ENCODE data around the gene GPR31. TPM values are rescaled to one million over a fixed set of nuclear protein-coding genes. Genes with fewer than 3 reads are reported as not detected.

The GPR31 gene
- total RNA-seq, 1 experiment from 2014 or later = not detected

DNA sequence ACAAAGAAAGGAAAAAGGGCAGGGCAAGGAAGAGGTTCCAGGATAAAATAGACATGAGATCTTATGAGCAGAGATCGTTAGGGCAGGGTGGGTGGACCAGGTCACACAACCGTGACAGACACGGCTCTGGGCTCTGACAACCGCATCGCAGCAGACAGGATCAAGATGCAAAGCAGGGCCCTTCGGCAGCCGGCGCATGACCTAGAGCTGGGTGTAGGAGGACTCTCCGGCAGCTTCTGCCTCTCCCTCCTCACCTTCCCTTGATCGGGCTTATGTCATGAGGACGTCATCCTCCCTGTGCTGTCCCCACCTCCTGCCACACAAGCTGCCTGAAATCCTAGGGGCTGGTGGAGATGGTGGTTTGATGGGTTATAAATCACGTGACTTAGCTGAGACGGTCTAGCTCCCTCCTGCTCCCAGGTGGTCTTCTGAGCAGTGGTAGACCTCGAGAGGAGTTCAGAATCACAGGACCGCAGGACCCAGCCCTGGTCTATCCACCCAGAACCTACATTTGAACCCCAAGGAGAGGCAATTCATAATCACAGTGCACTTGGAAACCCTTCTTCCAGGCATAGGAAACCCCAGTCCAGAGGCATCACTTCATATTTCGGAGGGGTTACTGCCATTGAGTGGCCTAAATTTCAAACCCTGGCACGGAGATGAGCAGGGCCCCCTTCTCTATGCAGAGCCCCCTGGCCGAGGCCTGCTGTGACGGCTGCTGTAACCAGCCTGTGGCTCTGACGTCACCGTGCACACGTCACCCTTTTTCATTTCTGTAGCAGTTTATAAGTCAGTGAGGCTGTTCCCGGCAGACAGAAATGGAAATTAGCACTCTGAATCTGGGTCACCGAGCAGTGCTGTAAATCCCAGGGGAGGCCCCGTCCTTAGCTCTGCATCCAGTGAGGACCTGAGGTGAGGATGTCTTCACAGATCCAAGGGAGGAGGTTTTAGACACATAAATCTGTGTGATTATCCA lies 43.6 kb downstream of the GPR31 start (continued):
- TF ChIP-seq IRF1 (CRISPR knock-in tag; IDR thresholded peaks at IDR 0.05) (no peak), ZNF423 (CRISPR knock-in tag; IDR thresholded peaks at IDR 0.05) (no peak), ZBTB21 (CRISPR knock-in tag; IDR thresholded peaks at IDR 0.05; ENCODE audit: borderline replicate concordance) (no peak), FOXP4 (CRISPR knock-in tag; IDR thresholded peaks at IDR 0.05) (no peak), ZNF396 (CRISPR knock-in tag; IDR thresholded peaks at IDR 0.05; ENCODE audit: borderline replicate concordance) (no peak), ZNF281 (CRISPR knock-in tag; IDR thresholded peaks at IDR 0.05) (no peak), ZNF263 (CRISPR knock-in tag; IDR thresholded peaks at IDR 0.05; ENCODE audit: low read depth) (no peak), ZNF671 (CRISPR knock-in tag; IDR thresholded peaks at IDR 0.05) (no peak), ELF4 (CRISPR knock-in tag; IDR thresholded peaks at IDR 0.05; ENCODE audit: low read depth) (no peak)
- TF ChIP-seq, protein P1, sequence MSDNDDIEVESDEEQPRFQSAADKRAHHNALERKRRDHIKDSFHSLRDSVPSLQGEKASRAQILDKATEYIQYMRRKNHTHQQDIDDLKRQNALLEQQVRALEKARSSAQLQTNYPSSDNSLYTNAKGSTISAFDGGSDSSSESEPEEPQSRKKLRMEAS (CRISPR knock-in tag; IDR thresholded peaks at IDR 0.05) = no peak
- TF ChIP-seq, protein P2, sequence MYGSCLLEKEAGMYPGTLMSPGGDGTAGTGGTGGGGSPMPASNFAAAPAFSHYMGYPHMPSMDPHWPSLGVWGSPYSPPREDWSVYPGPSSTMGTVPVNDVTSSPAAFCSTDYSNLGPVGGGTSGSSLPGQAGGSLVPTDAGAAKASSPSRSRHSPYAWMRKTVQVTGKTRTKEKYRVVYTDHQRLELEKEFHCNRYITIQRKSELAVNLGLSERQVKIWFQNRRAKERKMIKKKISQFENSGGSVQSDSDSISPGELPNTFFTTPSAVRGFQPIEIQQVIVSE (CRISPR knock-in tag; IDR thresholded peaks at IDR 0.05; ENCODE audit: borderline replicate concordance) = no peak

DNA sequence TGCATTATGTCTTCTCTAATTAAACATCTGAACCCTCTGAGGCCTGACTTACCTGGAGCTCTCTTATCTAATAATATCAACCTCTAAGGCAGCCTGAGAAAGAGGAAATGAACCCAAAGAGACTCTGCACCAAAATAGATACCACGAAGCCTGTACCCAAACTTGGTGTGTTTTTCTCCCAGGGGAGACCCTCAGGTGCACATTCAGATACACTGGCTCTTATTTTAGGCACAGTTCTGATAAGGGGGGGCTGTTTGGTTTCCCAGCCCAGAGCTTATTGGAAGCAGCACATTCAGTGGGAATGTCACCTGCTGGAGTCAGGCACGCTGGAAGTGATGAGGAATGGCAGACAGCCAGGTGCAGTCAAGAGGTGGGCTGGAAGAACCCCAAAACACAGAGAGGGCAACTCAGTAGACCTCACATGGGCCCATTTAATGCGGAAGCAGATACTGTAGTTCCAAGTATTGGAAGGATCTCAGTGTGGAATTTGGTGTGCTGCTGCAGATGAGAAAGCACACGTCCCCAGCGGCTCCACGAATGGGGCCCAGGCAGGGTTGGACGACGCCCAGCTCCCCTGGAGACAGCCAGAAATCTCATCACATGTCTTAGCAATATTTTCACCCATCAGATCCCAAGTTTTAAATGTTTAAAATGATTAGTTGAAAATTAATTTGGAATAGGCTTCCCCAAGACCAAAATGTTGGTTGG lies 44.6 kb downstream of the GPR31 start:
- Mint-ChIP-seq H3K9me3 (peaks cover 6% of the 10 kb centered on the region), H3K4me1 (peaks cover 13% of the 10 kb centered on the region), H3K4me3 (no peak overlapping the region), H3K36me3 (no peaks in the 10 kb centered on the region), H3K27ac (no peak overlapping the region), H3K27me3 (ENCODE audit: low read depth) (no peaks in the 10 kb centered on the region; the same call in 1 of the 2 replicates)
- no peak for DNase-seq (ENCODE audit: low spot score)
- ChIA-PET CTCF (no interaction called here), POLR2A (no interaction called here)
- TF ChIP-seq MLX (CRISPR knock-in tag; IDR thresholded peaks at IDR 0.05) (no peak), ZNF396 (CRISPR knock-in tag; IDR thresholded peaks at IDR 0.05; ENCODE audit: borderline replicate concordance) (no peak)
- ATAC-seq = no peak

GRCh38 chr6:167112421-167112820 lies 45.4 kb downstream of the GPR31 start:
- H3K36me3 Mint-ChIP-seq = no peaks in the 10 kb centered on the region
- POLR2A ChIA-PET = no interaction called here
- H3K4me3 Mint-ChIP-seq = no peak overlapping the region
- DNase-seq (ENCODE audit: low spot score) (no peak), ATAC-seq (no peak)
- H3K27me3 Mint-ChIP-seq (ENCODE audit: low read depth) = no peaks in the 10 kb centered on the region
- peaks cover 13% of the 10 kb centered on the region for H3K4me1 Mint-ChIP-seq
- H3K27ac Mint-ChIP-seq = no peak overlapping the region
- no peaks in the 10 kb centered on the region for H3K9me3 Mint-ChIP-seq
- CTCF ChIA-PET = no interaction called here
- TF ChIP-seq GTF2I (CRISPR knock-in tag; conservative IDR thresholded peaks at IDR 0.05) (no peak), PRRX2 (CRISPR knock-in tag; IDR thresholded peaks at IDR 0.05) (no peak), NFATC4 (CRISPR knock-in tag; IDR thresholded peaks at IDR 0.05) (no peak), ATF3 (CRISPR knock-in tag; conservative IDR thresholded peaks at IDR 0.05) (no peak), HMGA2 (CRISPR knock-in tag; IDR thresholded peaks at IDR 0.05) (no peak), ZNF138 (CRISPR knock-in tag; conservative IDR thresholded peaks at IDR 0.05) (no peak), OVOL2 (CRISPR knock-in tag; IDR thresholded peaks at IDR 0.05; ENCODE audit: borderline replicate concordance) (no peak), SOX15 (CRISPR knock-in tag; IDR thresholded peaks at IDR 0.05) (no peak), CBFB (CRISPR knock-in tag; IDR thresholded peaks at IDR 0.05; ENCODE audit: low read depth) (no peak), FOXJ3 (CRISPR knock-in tag; IDR thresholded peaks at IDR 0.05; ENCODE audit: borderline replicate concordance) (no peak)
- TF ChIP-seq, protein P3, sequence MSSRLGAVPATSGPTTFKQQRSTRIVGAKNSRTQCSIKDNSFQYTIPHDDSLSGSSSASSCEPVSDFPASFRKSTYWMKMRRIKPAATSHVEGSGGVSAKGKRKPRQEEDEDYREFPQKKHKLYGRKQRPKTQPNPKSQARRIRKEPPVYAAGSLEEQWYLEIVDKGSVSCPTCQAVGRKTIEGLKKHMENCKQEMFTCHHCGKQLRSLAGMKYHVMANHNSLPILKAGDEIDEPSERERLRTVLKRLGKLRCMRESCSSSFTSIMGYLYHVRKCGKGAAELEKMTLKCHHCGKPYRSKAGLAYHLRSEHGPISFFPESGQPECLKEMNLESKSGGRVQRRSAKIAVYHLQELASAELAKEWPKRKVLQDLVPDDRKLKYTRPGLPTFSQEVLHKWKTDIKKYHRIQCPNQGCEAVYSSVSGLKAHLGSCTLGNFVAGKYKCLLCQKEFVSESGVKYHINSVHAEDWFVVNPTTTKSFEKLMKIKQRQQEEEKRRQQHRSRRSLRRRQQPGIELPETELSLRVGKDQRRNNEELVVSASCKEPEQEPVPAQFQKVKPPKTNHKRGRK (CRISPR knock-in tag; IDR thresholded peaks at IDR 0.05; ENCODE audit: borderline replicate concordance) = no peak
